Measurements from ENCODE around the gene MEIS3.
"Not testable (repeated sequence)": the region's sequence is repeated elsewhere in the genome, so short reads cannot be mapped to it uniquely, and the experiment has no call there.

Gene MEIS3

GRCh38 chr19:47373246-47374240, 45.8 kb downstream of the MEIS3 start:
- TF ChIP-seq FOXM1 (IDR thresholded peaks at IDR 0.05; ENCODE audit: borderline replicate concordance): no peak
- TF ChIP-seq ELF4 (IDR thresholded peaks at IDR 0.05): no peak
- TF ChIP-seq CTBP1 (IDR thresholded peaks at IDR 0.05; ENCODE audit: borderline replicate concordance): no peak
- TF ChIP-seq PKNOX1 (IDR thresholded peaks at IDR 0.05): no peak
- no peak for TF ChIP-seq ZNF384 (IDR thresholded peaks at IDR 0.05)
- no peak for TF ChIP-seq LEF1 (IDR thresholded peaks at IDR 0.05; ENCODE audit: borderline replicate concordance)
- TF ChIP-seq SP1 (IDR thresholded peaks at IDR 0.05): no peak
- no peak for TF ChIP-seq HDGF (IDR thresholded peaks at IDR 0.05; ENCODE audit: borderline replicate concordance)
- no peak for TF ChIP-seq SUZ12 (IDR thresholded peaks at IDR 0.05)
- no peak for TF ChIP-seq BHLHE40 (IDR thresholded peaks at IDR 0.05; ENCODE audit: borderline replicate concordance)
- no peak for TF ChIP-seq FOXA1 (IDR thresholded peaks at IDR 0.05)
- no peak for TF ChIP-seq L3MBTL2 (conservative IDR thresholded peaks at IDR 0.05)
- no peak for TF ChIP-seq FOXK2 (IDR thresholded peaks at IDR 0.05)
- no peak for TF ChIP-seq ARNT (IDR thresholded peaks at IDR 0.05)
- no peak for TF ChIP-seq NFRKB (IDR thresholded peaks at IDR 0.05)
- TF ChIP-seq TARDBP (IDR thresholded peaks at IDR 0.05): no peak
- CTCF ChIA-PET: no interaction called here
- POLR2A ChIA-PET: no interaction called here
- no peak for DNase-seq (ENCODE audit: extremely low spot score)

- no peak for DNase-seq (ENCODE audit: extremely low spot score)
- ChIA-PET CTCF (no interaction called here), POLR2A (no interaction called here)
Observed at GRCh38 chr19:47372603-47373002, 46.7 kb downstream of the MEIS3 start.

GRCh38 chr19:47371261-47371660, 48.1 kb downstream of the MEIS3 start:
- ChIA-PET POLR2A (no interaction called here), CTCF (no interaction called here)
- no peak for DNase-seq (ENCODE audit: extremely low spot score)
- no peak for TF ChIP-seq HDGF (IDR thresholded peaks at IDR 0.05; ENCODE audit: borderline replicate concordance)
- no peak for TF ChIP-seq FOXK2 (IDR thresholded peaks at IDR 0.05)
- no peak for TF ChIP-seq CTBP1 (IDR thresholded peaks at IDR 0.05; ENCODE audit: borderline replicate concordance)

More at GRCh38 chr19:47372603-47373002, 46.7 kb downstream of the MEIS3 start:
- TF ChIP-seq NFRKB (IDR thresholded peaks at IDR 0.05): no peak
- TF ChIP-seq PKNOX1 (IDR thresholded peaks at IDR 0.05): no peak
- TF ChIP-seq L3MBTL2 (conservative IDR thresholded peaks at IDR 0.05): no peak
- no peak for TF ChIP-seq BHLHE40 (IDR thresholded peaks at IDR 0.05; ENCODE audit: borderline replicate concordance)
- no peak for TF ChIP-seq ARNT (IDR thresholded peaks at IDR 0.05)

DNA sequence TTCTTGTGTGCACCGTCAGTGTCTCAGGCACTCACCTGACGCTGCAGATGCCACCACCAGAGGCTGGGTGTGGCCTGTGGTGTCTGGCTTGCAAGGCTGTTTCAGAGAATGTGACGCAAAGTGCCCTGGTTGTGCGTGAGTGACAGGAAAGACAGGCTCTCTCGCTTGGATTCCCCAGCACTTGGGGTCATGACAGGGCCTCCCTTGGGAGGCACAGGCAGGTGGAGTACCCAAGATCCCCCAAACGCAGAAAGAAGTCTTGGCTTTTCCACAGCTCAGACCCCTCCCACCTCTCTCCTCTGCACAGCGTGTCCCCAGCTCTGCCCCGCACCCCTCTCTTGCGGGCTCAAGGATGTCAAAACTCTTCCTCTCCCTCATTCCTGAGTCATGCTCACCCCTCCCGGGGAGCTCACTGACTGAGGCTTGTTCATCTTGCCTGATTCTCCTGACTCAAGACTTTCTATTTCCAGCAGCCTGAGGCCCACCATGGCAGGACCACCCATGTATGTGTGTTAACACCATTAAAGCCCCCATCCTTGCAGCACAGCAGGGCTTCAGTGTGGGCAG, 49.2 kb downstream of the MEIS3 start:
- DNase-seq (ENCODE audit: extremely low spot score): no peak
- ChIA-PET CTCF (no interaction called here), POLR2A (no interaction called here)
- no peak for TF ChIP-seq SP1 (IDR thresholded peaks at IDR 0.05)
- no peak for TF ChIP-seq ELF4 (IDR thresholded peaks at IDR 0.05)
- TF ChIP-seq PKNOX1 (IDR thresholded peaks at IDR 0.05): no peak
- TF ChIP-seq NFRKB (IDR thresholded peaks at IDR 0.05): no peak
- TF ChIP-seq SUZ12 (IDR thresholded peaks at IDR 0.05): no peak
- no peak for TF ChIP-seq L3MBTL2 (conservative IDR thresholded peaks at IDR 0.05)
- no peak for TF ChIP-seq FOXM1 (IDR thresholded peaks at IDR 0.05; ENCODE audit: borderline replicate concordance)
- no peak for TF ChIP-seq LEF1 (IDR thresholded peaks at IDR 0.05; ENCODE audit: borderline replicate concordance)
- no peak for TF ChIP-seq FOXK2 (IDR thresholded peaks at IDR 0.05)
- no peak for TF ChIP-seq HDGF (IDR thresholded peaks at IDR 0.05; ENCODE audit: borderline replicate concordance)
- no peak for TF ChIP-seq BHLHE40 (IDR thresholded peaks at IDR 0.05; ENCODE audit: borderline replicate concordance)
- TF ChIP-seq CTBP1 (IDR thresholded peaks at IDR 0.05; ENCODE audit: borderline replicate concordance): no peak
- TF ChIP-seq ARNT (IDR thresholded peaks at IDR 0.05): no peak
- TF ChIP-seq TARDBP (IDR thresholded peaks at IDR 0.05): no peak
- TF ChIP-seq FOXA1 (IDR thresholded peaks at IDR 0.05): no peak
- TF ChIP-seq ZNF384 (IDR thresholded peaks at IDR 0.05): no peak

DNA sequence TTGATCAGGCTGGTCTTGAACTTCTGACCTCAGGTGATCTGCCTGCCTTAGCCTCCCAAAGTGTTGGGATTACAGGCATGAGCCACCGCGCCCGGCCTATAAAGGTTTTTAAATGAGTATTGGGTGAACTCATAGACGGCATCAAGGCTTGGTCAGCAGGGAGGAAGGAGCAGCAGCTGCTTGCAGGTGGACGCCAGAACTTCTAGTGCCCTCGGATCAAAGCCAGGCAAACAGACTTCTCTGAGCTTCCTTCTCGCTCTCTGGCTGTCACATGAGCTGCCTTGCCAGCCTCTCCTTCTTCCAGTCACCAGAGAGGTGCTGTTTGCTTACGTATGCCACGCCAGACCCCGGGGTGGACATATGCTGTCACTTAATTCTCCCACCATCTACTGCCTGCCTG, 53.9 kb downstream of the MEIS3 start:
- POLR2A ChIA-PET; DNase-seq (ENCODE audit: extremely low spot score); CTCF ChIA-PET: not testable (repeated sequence)

DNA sequence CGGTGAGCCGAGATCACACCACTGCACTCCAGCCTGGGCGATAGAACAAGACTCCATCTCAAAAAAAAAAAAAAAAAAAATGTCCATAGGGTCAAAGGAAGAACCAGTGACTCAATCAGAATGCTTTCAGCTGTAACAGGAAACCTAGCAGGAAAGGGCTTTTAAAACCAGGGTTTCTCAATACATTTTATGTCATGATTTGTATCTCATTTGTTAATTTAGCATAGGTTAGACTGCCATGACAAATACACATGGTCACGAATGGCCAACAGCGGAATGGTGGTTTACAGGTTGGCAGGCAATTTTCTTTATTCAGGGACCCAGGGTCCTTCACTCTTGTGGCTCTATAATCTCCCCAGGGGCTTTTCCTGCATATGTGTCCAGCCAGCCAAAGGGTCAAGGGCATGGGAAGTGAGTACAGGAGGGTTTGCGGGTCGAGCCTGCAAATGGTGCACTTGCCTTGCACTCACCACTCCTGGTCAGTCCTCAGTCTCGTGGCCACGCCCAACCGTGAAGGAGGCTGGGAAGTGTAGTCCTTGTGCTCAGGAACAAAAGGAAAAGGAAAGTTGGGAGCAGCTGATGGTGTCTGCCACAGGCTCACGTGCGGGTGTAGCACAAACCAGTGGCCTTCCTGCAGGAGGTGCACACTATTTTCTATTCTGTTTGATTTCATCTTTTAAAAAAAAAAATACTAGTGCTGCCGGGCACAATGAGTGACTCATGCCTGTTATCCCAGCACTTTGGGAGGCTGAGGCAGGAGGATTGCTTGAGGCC, 55.4 kb downstream of the MEIS3 start:
- no peak for TF ChIP-seq ZNF384 (IDR thresholded peaks at IDR 0.05)
- TF ChIP-seq ELF4 (IDR thresholded peaks at IDR 0.05): no peak
- no peak for TF ChIP-seq PKNOX1 (IDR thresholded peaks at IDR 0.05)
- TF ChIP-seq FOXK2 (IDR thresholded peaks at IDR 0.05): no peak
- TF ChIP-seq TARDBP (IDR thresholded peaks at IDR 0.05): no peak
- no peak for TF ChIP-seq SUZ12 (IDR thresholded peaks at IDR 0.05)
- no peak for TF ChIP-seq FOXM1 (IDR thresholded peaks at IDR 0.05; ENCODE audit: borderline replicate concordance)
- TF ChIP-seq ARNT (IDR thresholded peaks at IDR 0.05): no peak
- no peak for TF ChIP-seq SP1 (IDR thresholded peaks at IDR 0.05)
- no peak for TF ChIP-seq LEF1 (IDR thresholded peaks at IDR 0.05; ENCODE audit: borderline replicate concordance)
- TF ChIP-seq FOXA1 (IDR thresholded peaks at IDR 0.05): no peak
- no peak for TF ChIP-seq NFRKB (IDR thresholded peaks at IDR 0.05)
- no peak for TF ChIP-seq L3MBTL2 (conservative IDR thresholded peaks at IDR 0.05)
- no peak for TF ChIP-seq HDGF (IDR thresholded peaks at IDR 0.05; ENCODE audit: borderline replicate concordance)
- no peak for TF ChIP-seq BHLHE40 (IDR thresholded peaks at IDR 0.05; ENCODE audit: borderline replicate concordance)
- no peak for TF ChIP-seq CTBP1 (IDR thresholded peaks at IDR 0.05; ENCODE audit: borderline replicate concordance)
- ChIA-PET CTCF (no interaction called here), POLR2A (no interaction called here)
- no peak for DNase-seq (ENCODE audit: extremely low spot score)

All from HEK293T (cell line).